ENCODE results near the gene TNFSF13. TPM values are rescaled to one million over a fixed set of nuclear protein-coding genes. Genes with fewer than 3 reads are reported as not detected.

Gene TNFSF13
- total RNA-seq, 2 donors from 2014 or later: 11.0 to 16.9 TPM

DNA sequence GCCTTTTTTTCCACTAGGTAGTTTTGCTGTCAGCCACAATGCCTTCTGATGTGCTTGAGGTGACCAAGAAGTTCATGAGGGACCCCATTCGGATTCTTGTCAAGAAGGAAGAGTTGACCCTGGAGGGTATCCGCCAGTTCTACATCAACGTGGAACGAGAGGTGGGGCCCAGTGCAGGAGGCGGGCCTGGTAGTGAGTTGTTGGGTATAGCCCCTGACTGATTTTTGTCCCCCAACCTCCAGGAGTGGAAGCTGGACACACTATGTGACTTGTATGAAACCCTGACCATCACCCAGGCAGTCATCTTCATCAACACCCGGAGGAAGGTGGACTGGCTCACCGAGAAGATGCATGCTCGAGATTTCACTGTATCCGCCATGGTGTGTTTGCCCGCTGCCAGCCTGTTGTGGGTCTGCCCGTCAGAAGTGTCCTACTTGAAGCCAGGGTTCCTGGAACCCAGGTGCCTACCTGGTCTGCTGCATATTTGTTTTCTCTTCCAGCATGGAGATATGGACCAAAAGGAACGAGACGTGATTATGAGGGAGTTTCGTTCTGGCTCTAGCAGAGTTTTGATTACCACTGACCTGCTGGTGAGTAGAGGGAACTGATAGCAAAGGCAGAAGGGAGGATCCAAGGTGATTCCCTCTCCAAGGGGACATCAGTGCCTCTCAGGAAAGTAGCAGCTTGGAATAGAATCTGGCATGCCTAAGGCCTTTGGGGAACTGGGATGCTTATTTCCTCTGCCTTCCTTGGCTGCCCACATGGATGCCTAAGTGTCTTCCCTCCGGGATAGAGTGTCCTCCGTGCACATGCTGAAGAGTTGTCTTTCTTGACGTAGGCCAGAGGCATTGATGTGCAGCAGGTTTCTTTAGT lies 19.0 kb downstream of the TNFSF13 start:
- Histone ChIP-seq H3K36me3 (peaks cover 54% of the 10 kb centered on the region), H3K4me3 (no peak overlapping the region), H3K4me1 (peaks cover 0 to 60% of the 10 kb centered on the region in 2 donors), H3K27ac (no peak overlapping the region), H3K9me3 (no peaks in the 10 kb centered on the region), H3K27me3 (no peaks in the 10 kb centered on the region)
- DNase-seq (ENCODE audit: low spot score): no peak
- TF ChIP-seq, protein P1, sequence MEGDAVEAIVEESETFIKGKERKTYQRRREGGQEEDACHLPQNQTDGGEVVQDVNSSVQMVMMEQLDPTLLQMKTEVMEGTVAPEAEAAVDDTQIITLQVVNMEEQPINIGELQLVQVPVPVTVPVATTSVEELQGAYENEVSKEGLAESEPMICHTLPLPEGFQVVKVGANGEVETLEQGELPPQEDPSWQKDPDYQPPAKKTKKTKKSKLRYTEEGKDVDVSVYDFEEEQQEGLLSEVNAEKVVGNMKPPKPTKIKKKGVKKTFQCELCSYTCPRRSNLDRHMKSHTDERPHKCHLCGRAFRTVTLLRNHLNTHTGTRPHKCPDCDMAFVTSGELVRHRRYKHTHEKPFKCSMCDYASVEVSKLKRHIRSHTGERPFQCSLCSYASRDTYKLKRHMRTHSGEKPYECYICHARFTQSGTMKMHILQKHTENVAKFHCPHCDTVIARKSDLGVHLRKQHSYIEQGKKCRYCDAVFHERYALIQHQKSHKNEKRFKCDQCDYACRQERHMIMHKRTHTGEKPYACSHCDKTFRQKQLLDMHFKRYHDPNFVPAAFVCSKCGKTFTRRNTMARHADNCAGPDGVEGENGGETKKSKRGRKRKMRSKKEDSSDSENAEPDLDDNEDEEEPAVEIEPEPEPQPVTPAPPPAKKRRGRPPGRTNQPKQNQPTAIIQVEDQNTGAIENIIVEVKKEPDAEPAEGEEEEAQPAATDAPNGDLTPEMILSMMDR (IDR thresholded peaks at IDR 0.05): no peak

DNA sequence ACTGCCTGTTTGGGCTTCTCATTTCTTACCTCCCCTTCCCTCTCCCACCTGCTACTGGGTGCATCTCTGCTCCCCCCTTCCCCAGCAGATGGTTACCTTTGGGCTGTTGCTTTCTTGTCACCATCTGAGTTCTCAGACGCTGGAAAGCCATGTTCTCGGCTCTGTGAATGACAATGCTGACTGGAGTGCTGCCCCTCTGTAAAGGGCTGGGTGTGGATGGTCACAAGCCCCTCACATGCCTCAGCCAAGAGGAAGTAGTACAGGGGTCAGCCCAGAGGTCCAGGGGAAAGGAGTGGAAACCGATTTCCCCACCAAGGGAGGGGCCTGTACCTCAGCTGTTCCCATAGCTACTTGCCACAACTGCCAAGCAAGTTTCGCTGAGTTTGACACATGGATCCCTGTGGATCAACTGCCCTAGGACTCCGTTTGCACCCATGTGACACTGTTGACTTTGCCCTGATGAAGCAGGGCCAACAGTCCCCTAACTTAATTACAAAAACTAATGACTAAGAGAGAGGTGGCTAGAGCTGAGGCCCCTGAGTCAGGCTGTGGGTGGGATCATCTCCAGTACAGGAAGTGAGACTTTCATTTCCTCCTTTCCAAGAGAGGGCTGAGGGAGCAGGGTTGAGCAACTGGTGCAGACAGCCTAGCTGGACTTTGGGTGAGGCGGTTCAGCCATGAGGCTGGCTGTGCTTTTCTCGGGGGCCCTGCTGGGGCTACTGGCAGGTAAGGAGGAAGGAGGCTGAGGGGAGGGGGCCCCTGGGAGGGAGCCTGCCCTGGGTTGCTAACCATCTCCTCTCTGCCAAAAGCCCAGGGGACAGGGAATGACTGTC lies 20.7 kb downstream of the TNFSF13 start, which contains the start of gene CD68:
TSS of gene CD68 (plus strand) at position 638 of the 833 bp plus-strand sequence. CDS start at position 678, 40 bp downstream.
- no peaks in the 10 kb centered on the region for H3K27me3 ChIP-seq
- TF ChIP-seq, protein P1 (IDR thresholded peaks at IDR 0.05): no peak
- peaks cover 0 to 65% of the 10 kb centered on the region in 2 donors for H3K4me1 ChIP-seq
- peak within 1 kb of the TSS; percentile 76 to 97 for H3K27ac ChIP-seq
- peak within 1 kb of the TSS; percentile 5 to 34 for H3K4me3 ChIP-seq
- DNase-seq (ENCODE audit: low spot score): peak; percentile 93
- H3K9me3 ChIP-seq: no peaks in the 10 kb centered on the region
- peaks cover 50% of the 10 kb centered on the region for H3K36me3 ChIP-seq

DNA sequence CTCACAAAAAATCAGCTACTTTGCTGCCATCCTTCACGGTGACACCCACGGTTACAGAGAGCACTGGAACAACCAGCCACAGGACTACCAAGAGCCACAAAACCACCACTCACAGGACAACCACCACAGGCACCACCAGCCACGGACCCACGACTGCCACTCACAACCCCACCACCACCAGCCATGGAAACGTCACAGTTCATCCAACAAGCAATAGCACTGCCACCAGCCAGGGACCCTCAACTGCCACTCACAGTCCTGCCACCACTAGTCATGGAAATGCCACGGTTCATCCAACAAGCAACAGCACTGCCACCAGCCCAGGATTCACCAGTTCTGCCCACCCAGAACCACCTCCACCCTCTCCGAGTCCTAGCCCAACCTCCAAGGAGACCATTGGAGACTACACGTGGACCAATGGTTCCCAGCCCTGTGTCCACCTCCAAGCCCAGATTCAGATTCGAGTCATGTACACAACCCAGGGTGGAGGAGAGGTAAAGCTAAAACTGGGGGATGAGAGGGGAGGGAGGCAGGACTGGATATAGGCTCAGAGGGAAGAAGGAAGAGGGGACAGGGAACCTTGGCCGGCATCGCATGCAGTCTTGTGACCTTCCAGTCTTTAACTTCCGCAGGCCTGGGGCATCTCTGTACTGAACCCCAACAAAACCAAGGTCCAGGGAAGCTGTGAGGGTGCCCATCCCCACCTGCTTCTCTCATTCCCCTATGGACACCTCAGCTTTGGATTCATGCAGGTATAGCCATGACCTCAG lies 21.5 kb downstream of the TNFSF13 start:
- no peaks in the 10 kb centered on the region for H3K9me3 ChIP-seq
- DNase-seq (ENCODE audit: low spot score): no peak
- peak overlapping the region; percentile 76 to 97 for H3K27ac ChIP-seq
- peaks cover 0 to 65% of the 10 kb centered on the region in 2 donors for H3K4me1 ChIP-seq
- no peaks in the 10 kb centered on the region for H3K27me3 ChIP-seq
- TF ChIP-seq, protein P1 (IDR thresholded peaks at IDR 0.05): no peak
- H3K36me3 ChIP-seq: peaks cover 42% of the 10 kb centered on the region
- peak overlapping the region; percentile 5 to 34 for H3K4me3 ChIP-seq

DNA sequence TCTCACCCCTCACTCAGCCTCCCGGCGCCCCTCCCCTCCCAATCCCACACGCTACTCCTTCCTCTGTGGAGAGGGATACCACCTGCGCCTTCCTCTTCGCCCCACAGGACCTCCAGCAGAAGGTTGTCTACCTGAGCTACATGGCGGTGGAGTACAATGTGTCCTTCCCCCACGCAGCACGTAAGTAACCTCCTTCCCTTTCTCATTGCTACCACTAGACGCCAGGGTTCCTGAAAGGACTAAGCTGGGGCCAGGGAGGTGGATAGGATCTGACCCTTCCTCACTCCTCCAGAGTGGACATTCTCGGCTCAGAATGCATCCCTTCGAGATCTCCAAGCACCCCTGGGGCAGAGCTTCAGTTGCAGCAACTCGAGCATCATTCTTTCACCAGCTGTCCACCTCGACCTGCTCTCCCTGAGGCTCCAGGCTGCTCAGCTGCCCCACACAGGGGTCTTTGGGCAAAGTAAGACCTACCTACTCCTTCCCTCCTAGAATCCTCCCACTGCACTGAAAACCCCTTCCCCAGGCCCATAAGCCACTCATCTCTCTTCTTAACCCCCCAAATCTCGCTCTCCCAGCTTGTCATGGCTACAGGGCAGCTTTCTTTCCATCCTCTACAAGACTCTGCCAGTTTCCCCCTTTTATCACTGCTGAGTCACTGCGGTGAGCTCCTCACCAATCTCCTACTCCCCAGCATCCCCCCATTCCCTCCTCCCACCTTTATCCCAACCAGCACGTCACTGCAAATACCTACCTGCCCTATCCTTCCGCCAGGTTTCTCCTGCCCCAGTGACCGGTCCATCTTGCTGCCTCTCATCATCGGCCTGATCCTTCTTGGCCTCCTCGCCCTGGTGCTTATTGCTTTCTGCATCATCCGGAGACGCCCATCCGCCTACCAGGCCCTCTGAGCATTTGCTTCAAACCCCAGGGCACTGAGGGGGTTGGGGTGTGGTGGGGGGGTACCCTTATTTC lies 22.3 kb downstream of the TNFSF13 start:
- peaks cover 33% of the 10 kb centered on the region for H3K36me3 ChIP-seq
- TF ChIP-seq, protein P1 (IDR thresholded peaks at IDR 0.05): no peak
- no peaks in the 10 kb centered on the region for H3K9me3 ChIP-seq
- peak overlapping the region; percentile 76 to 97 for H3K27ac ChIP-seq
- peak overlapping the region; percentile 18 to 34 for H3K4me3 ChIP-seq
- peaks cover 0 to 63% of the 10 kb centered on the region in 2 donors for H3K4me1 ChIP-seq
- H3K27me3 ChIP-seq: no peaks in the 10 kb centered on the region
- no peak for DNase-seq (ENCODE audit: low spot score)

All from right atrium auricular region (tissue), 2 donors.